ENCODE measurements around the gene VSIG4.
"Not testable (repeated sequence)": the region's sequence is repeated elsewhere in the genome, so short reads cannot be mapped to it uniquely, and the experiment has no call there.

Gene VSIG4

GRCh38 chrX:66039944-66040343, at the start of gene VSIG4:
TSS of gene VSIG4 (minus strand) at chrX:66040080. CDS start at chrX:66039998, 82 bp downstream.
- TF ChIP-seq POLR2A (IDR thresholded peaks at IDR 0.05; ENCODE audit: low read depth, low read length), result no peak
- no peak for FAIRE-seq
- no peak for DNase-seq (ENCODE audit: insufficient read length, low spot score)

DNA sequence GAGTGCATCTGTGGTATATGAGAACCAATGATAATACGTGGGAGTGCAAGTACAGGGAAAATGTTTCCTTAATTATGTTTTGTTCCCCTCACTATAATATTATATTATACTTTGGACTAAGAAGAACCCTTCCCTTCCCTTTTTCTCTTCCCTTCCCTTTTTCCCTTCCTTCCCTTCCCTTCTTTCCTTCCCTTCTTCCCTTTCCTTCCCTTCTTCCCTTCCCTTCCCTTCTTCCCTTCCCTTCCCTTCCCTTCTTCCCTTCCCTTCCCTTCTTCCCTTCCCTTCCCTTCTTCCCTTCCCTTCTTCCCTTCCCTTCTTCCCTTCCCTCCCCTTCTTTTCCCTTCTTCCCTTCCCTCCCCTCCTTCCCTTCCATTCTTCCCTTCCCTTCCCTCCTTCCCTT, 36.9 kb upstream of the VSIG4 start:
- DNase-seq (ENCODE audit: insufficient read length, low spot score), result no peak
- no peak for FAIRE-seq
- no peak for TF ChIP-seq POLR2A (IDR thresholded peaks at IDR 0.05; ENCODE audit: low read depth, low read length)

DNA sequence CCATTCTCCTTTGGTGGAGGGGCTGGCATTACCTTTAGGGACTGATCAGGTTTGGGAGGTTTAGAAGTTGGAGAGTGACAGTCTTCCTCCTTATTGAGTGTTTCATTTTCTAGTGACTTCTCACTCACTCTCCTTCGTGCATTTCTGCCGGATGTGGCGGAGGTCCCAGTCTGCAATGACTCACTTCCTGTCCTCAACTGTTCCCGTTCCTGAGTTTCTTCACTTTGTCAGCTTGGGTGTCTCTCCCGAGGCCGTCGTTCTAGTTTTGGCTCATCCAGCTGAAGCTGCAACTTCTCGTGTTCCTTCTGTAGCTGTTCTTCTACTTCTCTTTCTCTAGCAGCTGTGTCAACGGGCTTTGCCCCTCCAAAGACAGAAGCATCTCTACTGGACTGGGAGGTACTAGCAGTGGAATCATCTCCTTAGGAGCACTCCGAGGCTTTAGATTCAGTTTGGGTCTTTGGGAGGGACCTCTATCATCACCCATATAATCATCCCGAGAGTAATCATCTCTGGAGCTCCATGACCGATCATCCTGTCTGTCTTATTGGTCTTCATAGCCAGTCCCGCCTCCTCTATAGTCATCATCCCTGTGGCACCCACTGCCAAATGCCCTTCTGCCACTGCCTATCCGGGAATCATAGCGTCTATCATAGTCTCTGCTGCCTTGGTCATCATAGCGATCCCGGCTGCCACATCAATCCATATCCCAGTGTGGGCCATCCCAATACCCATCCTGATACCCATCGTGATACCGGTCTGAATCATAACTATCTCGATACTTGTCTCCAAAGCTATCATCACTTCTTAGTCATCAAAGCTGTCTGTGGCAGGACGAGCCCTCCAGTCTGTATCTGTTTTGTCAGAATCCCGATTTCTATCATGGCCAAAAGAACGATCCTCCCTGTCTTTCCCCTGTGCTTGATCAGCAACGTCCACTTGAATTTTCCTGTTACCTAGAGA, 35.3 kb upstream of the VSIG4 start:
- TF ChIP-seq POLR2A (IDR thresholded peaks at IDR 0.05; ENCODE audit: low read depth, low read length), result no peak
- DNase-seq (ENCODE audit: insufficient read length, low spot score), result no peak
- FAIRE-seq, result no peak

GRCh38 chrX:66071126-66071525, 31.2 kb upstream of the VSIG4 start:
- no peak for TF ChIP-seq POLR2A (IDR thresholded peaks at IDR 0.05; ENCODE audit: low read depth, low read length)
- FAIRE-seq (no peak), DNase-seq (ENCODE audit: insufficient read length, low spot score) (no peak)

- DNase-seq (ENCODE audit: insufficient read length, low spot score), result no peak
- FAIRE-seq, result no peak
- no peak for TF ChIP-seq POLR2A (IDR thresholded peaks at IDR 0.05; ENCODE audit: low read depth, low read length)
Observed at GRCh38 chrX:66064261-66064660, 24.4 kb upstream of the VSIG4 start.

DNA sequence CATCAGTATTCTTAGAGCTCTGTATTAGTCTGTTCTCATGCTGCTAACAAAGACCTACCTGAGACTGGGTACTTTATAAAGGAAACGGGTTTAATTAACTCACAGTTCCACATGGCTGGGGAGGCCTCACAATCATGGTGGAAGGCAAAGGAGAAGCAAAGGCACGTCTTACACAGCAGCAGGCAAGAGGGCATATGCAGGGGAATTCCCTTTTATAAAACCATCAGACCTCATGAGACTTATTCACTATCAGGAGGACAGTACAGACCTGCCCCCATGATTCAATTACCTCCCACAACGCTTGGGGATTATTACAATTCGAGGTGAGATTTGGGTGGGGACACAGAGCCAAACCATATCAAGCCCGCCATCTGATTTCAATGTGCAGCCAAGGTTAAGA, 17.1 kb upstream of the VSIG4 start:
- FAIRE-seq; DNase-seq (ENCODE audit: insufficient read length, low spot score): not testable (repeated sequence)

- TF ChIP-seq POLR2A (IDR thresholded peaks at IDR 0.05; ENCODE audit: low read depth, low read length), result no peak
- DNase-seq (ENCODE audit: insufficient read length, low spot score) (no peak), FAIRE-seq (no peak)
Observed at GRCh38 chrX:66054978-66055377, 15.1 kb upstream of the VSIG4 start.

DNA sequence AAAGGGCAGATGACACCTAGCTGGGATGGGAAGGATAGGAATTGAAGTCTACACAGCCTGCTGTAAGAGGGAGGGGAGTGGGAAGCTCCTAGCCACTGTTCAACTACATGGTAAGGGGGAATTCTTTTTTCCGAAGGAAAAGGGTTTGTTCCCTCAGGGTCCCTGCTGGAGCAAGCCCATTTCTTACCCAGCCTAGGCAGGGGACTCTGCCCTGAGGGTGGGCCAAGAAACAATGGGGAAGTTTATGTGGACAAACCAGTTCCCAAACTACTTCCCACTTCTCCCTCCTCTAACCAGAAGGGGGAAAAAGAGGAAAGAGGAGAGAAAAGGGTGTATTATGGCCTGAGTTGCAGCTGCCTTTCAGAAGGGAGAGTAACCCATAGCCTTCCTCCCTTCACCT, 13.5 kb upstream of the VSIG4 start:
- no peak for FAIRE-seq
- no peak for TF ChIP-seq POLR2A (IDR thresholded peaks at IDR 0.05; ENCODE audit: low read depth, low read length)
- DNase-seq (ENCODE audit: insufficient read length, low spot score), result no peak

DNA sequence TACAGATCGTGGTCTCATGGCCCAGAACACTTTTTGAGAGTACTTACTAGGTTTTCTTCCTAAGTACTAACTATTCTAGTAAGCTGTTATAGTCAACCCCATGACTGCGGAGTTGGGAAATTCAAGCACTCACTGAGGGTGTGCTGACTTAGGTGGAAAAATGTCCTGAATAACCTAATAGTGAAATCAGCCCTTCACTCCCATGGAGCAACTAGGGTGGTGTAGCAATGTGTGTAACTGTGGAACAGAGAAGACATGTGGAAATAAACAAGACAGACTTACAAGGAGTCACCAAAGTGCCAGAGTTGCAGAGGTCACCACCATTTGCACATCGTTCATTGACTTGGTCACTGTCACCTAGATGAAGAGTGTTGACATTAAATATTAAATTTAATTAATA, 12.1 kb upstream of the VSIG4 start:
- DNase-seq (ENCODE audit: insufficient read length, low spot score) (no peak), FAIRE-seq (no peak)
- TF ChIP-seq POLR2A (IDR thresholded peaks at IDR 0.05; ENCODE audit: low read depth, low read length), result no peak

DNA sequence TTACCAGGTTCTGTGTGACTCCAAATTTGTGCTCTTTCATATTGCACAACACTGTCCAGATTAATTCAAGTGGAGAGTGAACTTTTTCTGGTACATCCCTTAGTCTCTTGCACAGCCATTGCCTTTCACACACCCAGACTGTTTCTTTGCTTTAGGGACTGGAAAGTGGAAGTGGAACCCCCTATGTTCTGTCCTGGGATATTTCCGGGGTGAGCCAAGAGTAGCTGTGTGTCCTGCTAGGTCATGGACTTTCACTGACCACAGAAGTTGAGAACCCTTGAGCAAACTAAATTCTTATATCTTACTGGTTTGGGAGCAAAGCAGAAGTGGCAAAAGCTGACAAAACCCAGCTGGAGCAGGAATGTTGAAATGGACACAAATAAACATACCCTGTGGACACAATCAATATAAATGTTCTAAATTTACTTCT, 10.3 kb upstream of the VSIG4 start:
- no peak for FAIRE-seq
- TF ChIP-seq POLR2A (IDR thresholded peaks at IDR 0.05; ENCODE audit: low read depth, low read length), result no peak
- no peak for DNase-seq (ENCODE audit: insufficient read length, low spot score)

- DNase-seq (ENCODE audit: insufficient read length, low spot score) (no peak), FAIRE-seq (no peak)
- no peak for TF ChIP-seq POLR2A (IDR thresholded peaks at IDR 0.05; ENCODE audit: low read depth, low read length)
Observed at GRCh38 chrX:66049056-66049455, 9.2 kb upstream of the VSIG4 start.

DNA sequence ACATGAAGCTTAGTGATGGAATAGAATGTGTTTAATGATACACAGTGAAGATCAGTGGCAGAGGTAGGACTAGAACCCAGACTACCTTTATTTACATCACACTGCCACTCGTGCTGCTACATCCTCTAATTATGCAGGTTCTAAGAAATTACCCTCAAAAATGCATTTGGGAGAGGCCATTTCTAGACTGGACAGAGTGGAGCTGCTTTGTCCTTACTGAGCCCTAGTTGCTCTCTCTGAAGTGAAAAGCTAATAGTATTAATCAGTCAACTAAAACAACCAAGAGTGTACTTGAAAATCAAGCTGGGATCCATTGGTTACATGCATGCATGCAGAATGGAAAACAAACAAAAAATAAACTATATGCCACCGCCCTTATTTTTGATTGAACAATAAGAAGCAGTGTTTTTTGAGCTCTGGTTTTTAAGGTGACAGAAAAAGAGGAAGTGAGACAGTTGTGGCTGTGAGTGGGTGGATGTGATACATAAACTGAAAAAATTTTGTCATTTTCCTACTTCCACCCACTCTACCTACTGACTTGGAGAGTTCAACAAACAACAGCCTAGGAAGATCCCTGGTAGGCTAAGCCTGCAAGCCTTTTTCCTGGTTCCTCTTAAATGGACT, 6.8 kb upstream of the VSIG4 start:
- DNase-seq (ENCODE audit: insufficient read length, low spot score), result no peak
- FAIRE-seq, result no peak
- no peak for TF ChIP-seq POLR2A (IDR thresholded peaks at IDR 0.05; ENCODE audit: low read depth, low read length)

DNA sequence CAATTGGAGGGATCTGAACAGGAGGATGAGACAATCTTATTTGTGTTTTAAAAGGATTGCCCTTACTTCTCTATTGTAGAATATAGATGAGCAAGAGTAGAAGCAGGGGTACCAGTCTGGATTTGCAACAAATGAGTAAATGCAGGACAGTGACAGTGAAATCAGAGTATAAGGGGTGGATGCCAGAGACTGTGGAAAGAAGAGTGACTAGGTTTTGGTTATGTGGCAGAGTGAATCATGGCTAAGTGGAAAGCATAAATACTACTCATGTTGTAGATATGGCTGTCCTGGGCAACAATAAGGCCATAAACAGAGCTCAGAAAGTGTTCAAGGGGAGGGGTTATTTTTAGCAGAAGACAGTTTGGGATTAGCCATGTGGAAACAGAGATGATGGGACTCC, 6.0 kb upstream of the VSIG4 start:
- FAIRE-seq, result no peak
- no peak for TF ChIP-seq POLR2A (IDR thresholded peaks at IDR 0.05; ENCODE audit: low read depth, low read length)
- no peak for DNase-seq (ENCODE audit: insufficient read length, low spot score)

- DNase-seq (ENCODE audit: insufficient read length, low spot score) (no peak), FAIRE-seq (no peak)
- no peak for TF ChIP-seq POLR2A (IDR thresholded peaks at IDR 0.05; ENCODE audit: low read depth, low read length)
Observed at GRCh38 chrX:66043584-66043983, 3.7 kb upstream of the VSIG4 start.

Data from H54 (cell line).